ENCODE results near the gene DSE.
A peak's percentile ranks its signal among the peaks of the same experiment; 100 is the strongest.

The DSE gene

GRCh38 chr6:116450185-116450710 lies 79.5 kb downstream of the DSE start:
- no peak for DNase-seq

GRCh38 chr6:116450769-116451740 lies 80.3 kb downstream of the DSE start:
- DNase-seq = no peak

GRCh38 chr6:116451916-116452315 lies 81.2 kb downstream of the DSE start:
- DNase-seq = no peak

GRCh38 chr6:116452531-116452930 lies 81.8 kb downstream of the DSE start:
- no peak for DNase-seq

GRCh38 chr6:116456106-116456505 lies 85.4 kb downstream of the DSE start:
- no peak for DNase-seq

GRCh38 chr6:116456927-116457326 lies 86.2 kb downstream of the DSE start:
- no peak for DNase-seq

- DNase-seq = no peak
Measured at GRCh38 chr6:116458264-116458663, 87.5 kb downstream of the DSE start.

GRCh38 chr6:116459927-116460326 lies 89.2 kb downstream of the DSE start:
- no peak for DNase-seq

- DNase-seq = no peak
Measured at GRCh38 chr6:116461331-116461931, 90.7 kb downstream of the DSE start, which contains the start of gene CALHM6. Gene CALHM6 (plus strand): TSS chr6:116461375. CDS start chr6:116461930, 555 bp downstream.

- peak; percentile 22 for DNase-seq
Measured at GRCh38 chr6:116461932-116462885, 91.5 kb downstream of the DSE start.

GRCh38 chr6:116463301-116463700 lies 92.6 kb downstream of the DSE start:
- DNase-seq = no peak

GRCh38 chr6:116465246-116465645 lies 94.5 kb downstream of the DSE start:
- no peak for DNase-seq

- no peak for DNase-seq
Measured at GRCh38 chr6:116467096-116467495, 96.3 kb downstream of the DSE start.

GRCh38 chr6:116467514-116467913 lies 96.8 kb downstream of the DSE start:
- DNase-seq = no peak

- DNase-seq = no peak
Measured at GRCh38 chr6:116468293-116468692, 97.5 kb downstream of the DSE start.

GRCh38 chr6:116471531-116471930 lies 100.8 kb downstream of the DSE start:
- no peak for DNase-seq

- DNase-seq = no peak
Measured at GRCh38 chr6:116472706-116473105, 102.0 kb downstream of the DSE start.

- no peak for DNase-seq
Measured at GRCh38 chr6:116475141-116475540, 104.4 kb downstream of the DSE start.

- DNase-seq = no peak
Measured at GRCh38 chr6:116476002-116476678, 105.4 kb downstream of the DSE start.

- DNase-seq = no peak
Measured at GRCh38 chr6:116482780-116483179, 112.0 kb downstream of the DSE start.

- DNase-seq = no peak
Measured at GRCh38 chr6:116483616-116484015, 112.9 kb downstream of the DSE start.
